ENCODE data around the gene EFCC1. TPM values are rescaled to one million over a fixed set of nuclear protein-coding genes. Genes with fewer than 3 reads are reported as not detected.

The EFCC1 gene
- total RNA-seq, 2 experiments from 2014 or later: 0.12 to 0.24 TPM

Other genes starting within 250 kb of the EFCC1 start
- gene ACAD9, start 121.7 kb upstream of the EFCC1 start, total RNA-seq: 10 to 100 TPM; 45.3 to 45.5 TPM
- gene CFAP92, start 7.2 kb upstream of the EFCC1 start, total RNA-seq: under 1 TPM in 1 of 2 experiments, not detected in 1; 0.24 TPM
- not detected for gene GP9, start 59.5 kb downstream of the EFCC1 start, total RNA-seq
- gene RAB43, start 120.5 kb downstream of the EFCC1 start, total RNA-seq: 10 to 100 TPM; 45.7 to 49.7 TPM
- gene ISY1, start 159.8 kb downstream of the EFCC1 start, total RNA-seq: 10 to 100 TPM; 60.7 to 61.7 TPM
- gene CNBP, start 182.6 kb downstream of the EFCC1 start, total RNA-seq: 100 to 1,000 TPM; 342 to 348 TPM
- gene COPG1, start 248.3 kb downstream of the EFCC1 start, total RNA-seq: 100 to 1,000 TPM; 154 to 162 TPM